GM18526 (cell line): ENCODE data around the gene MAP3K19.

Experiments
- POLR2A ChIP-seq: IDR thresholded peaks from 3 replicates; pipeline ENCODE4 v1.6.1; 2011; ENCODE audit not compliant: insufficient read length; ENCODE audit errors: extremely low read depth

MAP3K19 gene

DNA sequence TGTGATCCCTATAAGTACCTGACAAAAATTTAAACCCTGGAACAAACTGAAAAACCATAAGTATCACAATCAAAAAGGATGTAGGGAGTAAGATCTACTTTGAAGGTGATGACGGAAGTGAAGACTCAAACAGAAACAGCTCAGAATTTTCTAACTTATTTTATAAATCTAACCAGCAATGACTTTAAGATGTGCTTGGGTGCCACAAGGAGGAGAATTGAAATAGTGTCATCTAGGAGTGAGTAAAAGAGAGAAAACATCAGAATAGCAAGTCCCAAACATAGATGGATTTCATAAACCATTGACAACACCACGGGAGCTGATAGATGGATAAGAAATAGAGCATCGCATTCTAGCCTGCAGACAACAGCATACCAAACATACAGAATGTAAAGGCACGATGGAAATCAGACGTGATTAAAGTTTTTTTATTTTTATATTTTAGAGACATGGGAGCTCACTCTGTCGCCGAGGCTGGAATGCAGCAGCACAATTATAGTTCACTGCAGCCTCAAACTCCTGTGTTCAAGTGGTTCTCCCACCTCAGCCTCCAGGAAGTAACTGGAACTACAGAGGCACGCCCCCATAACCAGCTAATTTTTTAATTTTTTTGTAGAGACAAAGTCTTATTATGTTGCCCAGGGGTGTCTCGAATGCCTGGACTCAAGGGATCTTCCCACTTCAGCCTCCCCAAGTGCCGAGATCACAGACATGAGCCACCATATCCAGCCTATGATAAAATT, 36.9 kb downstream of the MAP3K19 start:
- TF ChIP-seq POLR2A: no peak

DNA sequence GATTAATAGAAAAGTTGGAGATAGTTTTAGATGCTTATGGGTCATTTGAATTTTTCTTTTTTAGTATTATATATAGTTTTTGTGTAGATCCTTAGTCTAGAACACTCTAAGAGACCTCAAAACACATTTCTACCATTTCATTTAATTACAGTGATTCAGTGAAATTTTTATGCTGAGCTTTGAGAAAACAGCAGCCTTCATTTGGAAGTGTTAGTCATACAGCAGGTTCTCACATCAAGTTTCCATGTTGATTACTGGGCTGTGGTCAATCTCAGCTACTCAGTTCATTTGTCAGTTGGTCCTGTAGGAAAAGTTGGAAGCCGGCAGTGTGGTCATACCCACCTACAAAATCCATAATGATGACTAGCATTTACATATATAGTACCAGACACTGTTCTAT, 37.9 kb downstream of the MAP3K19 start:
- no peak for TF ChIP-seq POLR2A

DNA sequence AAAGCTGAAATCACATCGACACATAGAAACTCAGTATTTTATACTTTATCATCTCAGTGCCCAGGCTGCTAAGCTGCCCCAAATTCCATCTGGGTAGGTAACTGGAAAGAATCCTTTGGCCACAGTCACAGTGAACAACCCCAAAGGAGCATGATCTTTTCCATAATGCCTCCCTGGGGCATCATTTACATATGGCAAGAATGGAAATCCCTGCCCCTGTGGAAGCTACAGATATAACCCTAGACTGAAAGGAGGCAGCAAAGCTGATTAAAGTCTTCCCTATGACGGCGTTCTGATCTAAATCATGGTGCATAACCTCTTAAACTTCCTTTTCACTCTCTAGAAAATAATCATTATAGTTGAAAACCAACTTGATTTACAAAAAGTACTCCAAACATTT, 41.5 kb downstream of the MAP3K19 start:
- no peak for TF ChIP-seq POLR2A

DNA sequence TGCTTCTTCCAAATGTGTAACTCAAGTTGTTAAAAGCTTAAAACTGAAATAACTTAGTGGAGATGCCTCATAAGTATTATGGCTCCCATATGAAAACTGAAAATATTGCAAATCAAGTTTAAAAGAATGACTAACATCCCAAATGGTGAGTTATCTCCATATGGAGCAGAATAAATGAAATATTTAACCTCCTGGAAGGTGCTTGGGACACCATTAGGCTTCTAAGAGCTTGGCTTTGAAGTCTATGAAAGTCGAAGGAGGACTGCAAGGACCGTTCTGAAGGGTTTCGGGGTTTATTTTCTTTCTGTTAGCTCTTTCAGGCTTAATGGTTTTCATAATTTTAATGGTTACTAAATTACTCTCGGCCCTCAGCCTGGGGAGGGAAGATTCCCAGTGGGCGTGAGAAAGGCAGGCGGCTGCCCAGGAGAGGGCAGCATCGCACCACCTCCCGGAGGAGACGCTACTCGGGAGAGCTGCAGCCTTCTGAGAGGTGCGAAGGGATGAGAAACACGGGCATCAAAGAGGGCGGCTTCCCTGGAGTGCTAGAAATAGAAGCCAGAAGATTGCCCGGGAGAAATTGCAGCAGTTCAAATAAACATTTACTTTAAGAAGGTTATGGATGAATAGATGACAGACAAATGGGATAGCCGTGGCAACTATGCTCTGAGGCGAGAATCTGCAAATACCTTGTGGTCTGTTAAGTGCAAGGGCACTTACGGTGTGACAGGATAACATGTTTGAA, 43.1 kb downstream of the MAP3K19 start:
- no peak for TF ChIP-seq POLR2A

DNA sequence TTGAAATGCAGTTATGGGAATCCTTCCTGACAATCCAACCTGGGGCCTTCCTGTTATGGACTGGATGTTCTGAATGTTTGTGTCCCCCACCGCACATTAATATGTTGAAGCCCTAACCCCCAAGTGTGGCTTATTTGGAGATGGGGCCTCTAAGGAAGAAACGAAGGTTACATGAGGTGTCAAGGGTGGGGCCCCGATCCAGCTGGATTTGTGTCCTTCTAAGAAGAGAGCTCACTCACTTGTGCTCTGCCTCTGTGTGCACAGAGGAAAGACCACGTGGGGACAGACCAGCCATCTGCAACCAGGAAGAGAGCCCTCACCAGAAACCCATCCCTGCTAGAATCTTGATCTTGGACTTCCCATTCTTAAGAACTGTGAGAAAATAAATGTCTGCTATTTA, 44.4 kb downstream of the MAP3K19 start:
- TF ChIP-seq POLR2A: no peak

DNA sequence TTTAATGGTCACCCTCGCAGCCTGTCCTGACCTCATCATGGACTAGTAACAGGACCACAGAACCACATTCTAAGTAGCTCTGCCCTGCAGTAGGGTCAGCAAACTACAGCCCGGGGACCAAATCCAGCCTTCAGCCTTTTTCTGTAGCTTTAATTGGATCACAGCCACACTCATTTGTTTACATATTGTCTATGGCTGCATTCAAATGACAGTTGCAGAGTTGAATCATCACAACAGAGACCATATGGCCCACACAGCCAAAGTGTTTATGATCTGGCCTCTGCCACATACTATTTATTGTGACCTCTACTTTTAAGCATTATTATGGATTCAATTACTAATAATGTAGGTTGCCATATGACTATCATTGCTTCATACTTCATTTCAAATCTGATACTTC, 47.7 kb downstream of the MAP3K19 start:
- TF ChIP-seq POLR2A: no peak

DNA sequence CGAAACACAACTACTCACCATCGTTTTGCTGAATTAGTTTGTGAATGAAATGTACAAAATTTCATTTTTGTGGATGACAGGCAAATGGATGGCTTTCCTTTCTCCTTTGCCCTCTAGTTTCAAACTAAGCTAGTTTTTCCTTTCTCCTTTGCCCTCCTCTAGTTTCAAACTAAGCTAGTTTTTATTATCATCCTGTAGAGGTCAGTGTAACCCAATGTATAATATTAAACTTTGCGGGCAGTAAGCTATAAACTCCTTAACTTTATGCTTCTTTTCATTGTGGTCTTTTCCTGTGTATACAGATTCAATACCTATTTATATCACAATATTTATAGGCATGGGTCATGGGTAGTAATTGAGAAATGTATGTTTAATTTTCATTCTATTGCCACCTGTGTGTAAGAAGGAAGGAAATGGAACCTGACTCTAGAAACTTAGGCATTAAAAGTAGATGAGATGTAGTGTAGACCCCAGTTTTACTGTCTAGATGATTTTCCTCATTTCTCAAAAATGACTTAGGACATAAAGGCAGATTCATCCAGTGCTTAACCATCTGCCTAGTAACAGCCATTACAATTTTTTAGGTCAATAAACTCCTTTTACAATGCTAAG, 58.1 kb downstream of the MAP3K19 start:
- TF ChIP-seq POLR2A: no peak

DNA sequence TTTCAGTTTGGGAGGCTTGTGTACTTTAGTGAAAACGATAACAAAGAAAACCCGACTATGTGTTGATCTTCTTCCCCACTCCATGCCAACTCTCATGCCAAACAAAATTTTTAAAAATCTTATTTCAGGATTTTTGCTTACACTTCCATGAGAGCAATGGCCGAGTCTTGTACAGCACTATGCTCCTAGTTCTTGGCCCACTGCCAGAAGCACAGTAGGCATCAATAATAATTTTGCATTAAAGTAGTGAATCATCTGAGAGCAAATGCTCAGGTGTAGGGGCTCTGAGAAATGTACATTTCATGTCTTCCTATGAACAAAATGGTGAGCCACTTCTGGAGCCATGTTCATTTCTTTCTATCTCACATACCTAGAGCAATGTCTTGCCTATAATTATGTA, 62.2 kb downstream of the MAP3K19 start:
- no peak for TF ChIP-seq POLR2A

DNA sequence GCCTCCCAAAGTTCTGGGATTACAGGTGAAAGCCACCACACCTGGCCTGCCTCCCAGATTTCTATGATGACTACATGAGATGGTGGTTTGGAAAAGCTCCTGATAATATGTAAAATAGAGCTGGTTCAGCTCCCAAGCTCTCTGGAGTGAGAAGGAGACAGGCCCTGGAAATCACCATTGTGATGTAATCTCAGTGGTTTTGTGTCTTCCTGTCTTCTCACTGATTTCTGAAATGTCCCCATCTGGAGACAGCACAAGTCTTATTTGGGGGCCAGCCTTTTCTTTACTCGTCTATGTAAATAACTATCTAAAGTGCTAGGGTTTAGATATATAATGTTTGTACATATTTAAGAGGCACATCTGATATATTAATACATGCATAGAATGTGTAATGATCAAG, 64.6 kb downstream of the MAP3K19 start:
- TF ChIP-seq POLR2A: no peak

DNA sequence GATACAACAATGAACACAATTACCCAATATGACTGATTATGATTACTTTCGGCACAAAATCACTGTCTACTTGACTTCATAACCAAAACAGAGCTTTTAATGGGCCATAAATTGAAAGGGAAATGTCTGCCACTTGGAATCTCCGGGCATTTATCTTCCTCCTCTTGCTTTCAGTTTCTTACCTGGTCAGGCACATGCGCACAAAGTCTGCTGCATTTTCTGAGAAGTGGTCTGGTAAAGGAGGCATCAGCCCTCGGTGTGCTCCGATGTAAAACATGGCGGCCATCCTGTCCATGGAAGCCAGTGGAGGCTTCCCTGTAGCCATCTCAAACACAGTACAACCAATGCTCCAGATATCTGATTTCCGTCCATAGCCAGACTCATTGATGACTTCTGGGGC, 66.6 kb downstream of the MAP3K19 start:
- no peak for TF ChIP-seq POLR2A

DNA sequence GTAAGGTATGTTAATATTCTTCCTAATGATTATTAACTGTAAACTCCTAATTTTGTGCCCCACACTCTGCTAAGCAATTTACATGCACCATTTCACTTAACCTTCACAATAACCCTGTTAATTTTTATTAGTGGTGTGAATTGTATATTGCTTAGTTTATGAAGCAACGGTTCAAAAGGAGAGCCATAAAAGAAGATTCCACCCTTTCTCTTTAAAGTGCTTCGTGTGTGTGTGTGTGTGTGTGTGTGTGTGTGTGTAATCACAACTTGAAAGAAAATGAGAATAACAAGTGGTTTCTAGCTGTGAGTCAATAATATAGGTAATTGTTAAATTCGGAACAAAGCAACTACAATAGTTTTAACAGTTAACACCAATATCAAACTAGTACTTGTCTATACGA, 68.0 kb downstream of the MAP3K19 start:
- no peak for TF ChIP-seq POLR2A

DNA sequence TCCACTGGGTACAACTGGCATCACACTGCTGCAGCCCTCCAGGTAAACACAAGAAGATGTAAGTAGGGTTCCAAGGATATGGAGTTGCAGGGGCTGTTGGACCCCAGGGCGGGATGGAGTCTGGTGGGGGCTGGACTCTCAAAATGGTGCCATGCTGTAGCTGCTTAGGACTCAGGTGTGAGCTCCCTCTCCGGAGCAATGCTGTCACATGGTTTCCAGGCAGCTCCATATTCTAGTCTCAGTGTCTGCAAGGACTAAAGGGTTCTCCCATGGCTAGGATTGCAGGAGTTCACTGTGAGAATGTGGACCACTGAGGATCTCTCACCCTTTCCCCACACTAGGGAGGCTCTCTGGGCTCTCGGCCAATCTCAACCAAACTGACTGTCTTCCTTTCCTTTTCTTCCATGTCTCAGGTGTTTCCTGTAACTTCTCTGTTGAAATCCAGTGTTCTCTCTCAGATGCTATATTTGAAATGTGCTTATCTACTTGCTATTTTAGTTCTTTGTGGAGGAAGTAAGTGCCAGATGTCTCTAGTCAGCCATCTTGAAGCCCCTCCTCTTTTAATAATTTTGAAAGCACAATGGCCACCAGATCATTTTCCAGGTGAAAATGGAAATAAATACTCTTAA, 71.1 kb downstream of the MAP3K19 start:
- no peak for TF ChIP-seq POLR2A

DNA sequence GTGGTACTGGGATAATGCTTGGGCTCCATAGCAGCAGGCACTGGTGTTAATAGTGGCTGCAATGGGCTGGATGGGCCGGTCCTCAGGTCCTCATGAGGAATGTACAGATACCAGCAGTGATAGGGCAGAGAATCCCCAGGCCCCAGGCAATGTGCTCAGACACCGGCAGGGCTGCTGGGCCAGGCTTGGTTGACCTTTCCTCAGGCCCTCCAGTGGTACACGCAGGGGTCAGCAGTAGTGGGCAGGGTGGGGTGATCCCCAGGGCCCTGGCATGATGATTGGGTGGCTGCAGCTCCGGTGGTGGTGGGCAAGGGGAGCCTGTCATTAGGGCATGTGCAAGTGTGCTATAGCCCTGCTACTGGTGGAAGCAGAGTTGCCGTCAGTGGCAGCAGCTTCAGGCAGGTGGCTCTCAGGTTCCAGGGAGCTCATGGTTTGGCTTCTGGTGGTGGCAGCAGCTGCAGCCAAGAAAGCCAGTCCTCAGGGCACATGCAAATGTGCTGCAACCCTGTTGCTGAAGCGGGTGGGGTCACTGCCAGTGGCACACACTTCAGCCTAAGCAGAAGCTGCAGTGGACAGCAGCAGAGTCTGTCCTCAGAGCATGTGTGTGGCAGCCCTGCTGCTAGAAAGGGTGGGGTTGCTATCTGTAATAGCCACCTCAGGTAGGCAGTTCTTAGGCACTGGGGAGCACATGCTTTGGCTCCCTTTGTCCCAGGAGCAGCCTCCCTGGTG, 71.8 kb downstream of the MAP3K19 start:
- no peak for TF ChIP-seq POLR2A

DNA sequence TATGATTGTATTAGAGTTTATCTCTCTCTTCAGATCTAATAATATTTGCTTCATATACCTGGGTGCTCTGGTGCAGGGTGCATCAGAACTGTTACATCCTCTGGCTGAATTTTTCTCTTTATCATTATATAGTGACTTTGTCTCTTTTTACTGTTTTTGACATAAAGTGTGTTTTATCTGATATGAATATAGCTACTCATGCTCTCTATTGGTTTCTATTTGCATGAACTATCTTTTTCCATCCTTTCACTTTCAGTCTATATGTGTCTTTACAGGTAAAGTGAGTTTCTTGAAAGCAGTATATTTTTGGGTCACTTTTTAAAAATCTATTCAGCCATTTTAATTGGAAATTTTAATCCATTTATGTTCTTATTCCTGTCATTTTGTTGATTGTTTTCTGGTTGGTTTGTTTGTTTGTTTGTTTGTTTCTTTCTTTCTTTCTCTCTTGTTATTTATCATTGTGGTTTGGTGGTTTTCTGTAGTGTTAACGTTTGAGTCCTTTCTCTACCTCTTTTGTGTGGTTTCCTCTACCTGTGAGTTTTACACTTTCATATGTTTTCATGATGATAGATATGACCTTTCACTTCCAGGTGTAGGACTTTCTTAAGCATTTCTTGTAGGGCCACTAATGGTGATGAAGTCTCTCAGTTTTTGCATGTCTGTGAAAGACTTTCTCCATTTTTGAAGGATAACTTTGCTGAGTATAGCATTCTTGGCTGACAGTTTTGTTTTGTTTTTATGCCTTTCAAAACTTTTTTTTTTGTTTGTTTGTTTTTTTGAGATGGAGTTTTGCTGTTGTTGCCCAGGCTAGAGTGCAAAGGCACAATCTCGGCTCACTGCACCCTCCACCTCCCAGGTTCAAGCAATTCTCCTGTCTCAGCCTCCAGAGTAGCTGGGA, 73.8 kb downstream of the MAP3K19 start:
- no peak for TF ChIP-seq POLR2A
